Ectodermal cell (in vitro differentiated cells): ENCODE data around the gene CKMT2.

Experiments
- H3K27ac ChIP-seq: 2 replicates; pipeline ENCODE4 v1.7.0; 2013; ENCODE audit warnings: mild to moderate bottlenecking, low read depth, low read length; ENCODE audit not compliant: insufficient read depth, poor library complexity, severe bottlenecking
- H3K27me3 ChIP-seq: 2 replicates; pipeline ENCODE4 v1.7.0; 2013; ENCODE audit warnings: mild to moderate bottlenecking, low read length; ENCODE audit not compliant: insufficient read depth, control insufficient read depth, poor library complexity, severe bottlenecking
- H3K36me3 ChIP-seq: one replicate; pipeline ENCODE4 v1.7.0; 2013; ENCODE audit warnings: low read length; ENCODE audit not compliant: control insufficient read depth, insufficient read depth
- H3K4me1 ChIP-seq: one replicate; pipeline ENCODE4 v1.7.0; 2013; ENCODE audit warnings: low read length; ENCODE audit not compliant: control insufficient read depth, insufficient read depth
- H3K4me3 ChIP-seq: 2 replicates; pipeline ENCODE4 v1.7.0; 2013; ENCODE audit warnings: low read depth, low read length, control low read depth; ENCODE audit not compliant: insufficient read depth
- H3K9me3 ChIP-seq: 2 replicates; pipeline ENCODE4 v1.7.0; 2013; ENCODE audit warnings: mild to moderate bottlenecking, low read length, moderate library complexity; ENCODE audit not compliant: control insufficient read depth
- WGBS, 2 experiments: methylation state at CpG; one replicate each; pipeline ENCODE4 v1.1.7; 2013; ENCODE audit warnings: missing lambda C conversion rate in 2 of 2; 5-methylcytosine and 5-hydroxymethylcytosine counted together

The CKMT2 gene

GRCh38 chr5:81297531-81297930 lies 64.4 kb downstream of the CKMT2 start:
- H3K4me1 ChIP-seq, result peaks cover 2% of the 10 kb centered on the region
- no peak overlapping the region for H3K27ac ChIP-seq
- H3K27me3 ChIP-seq, result no peaks in the 10 kb centered on the region
- H3K9me3 ChIP-seq, result peaks cover 3% of the 10 kb centered on the region
- H3K36me3 ChIP-seq, result no peaks in the 10 kb centered on the region
- WGBS, 2 experiments, result 92 to 100% methylated on average over 3 to 4 of the region's 4 CpGs
- H3K4me3 ChIP-seq, result no peak overlapping the region

- Histone ChIP-seq H3K4me1 (peaks cover 4% of the 10 kb centered on the region), H3K9me3 (no peaks in the 10 kb centered on the region), H3K27ac (peak overlapping the region; percentile 87), H3K27me3 (no peaks in the 10 kb centered on the region), H3K36me3 (peaks cover 3% of the 10 kb centered on the region), H3K4me3 (peak overlapping the region; percentile 93)
- WGBS, 2 experiments, result 0 to 2% methylated on average over 2 of the region's 2 CpGs
Observed at GRCh38 chr5:81300921-81301270, 67.8 kb downstream of the CKMT2 start.

- Histone ChIP-seq H3K27ac (peak within 1 kb of the TSS; percentile 87), H3K4me3 (peak within 1 kb of the TSS; percentile 93), H3K36me3 (peaks cover 3% of the 10 kb centered on the region), H3K27me3 (no peaks in the 10 kb centered on the region), H3K9me3 (no peaks in the 10 kb centered on the region), H3K4me1 (peaks cover 4% of the 10 kb centered on the region)
- 0% methylated on average over 54 of the region's 54 CpGs for WGBS, 2 experiments
Observed at GRCh38 chr5:81301271-81302015, 68.3 kb downstream of the CKMT2 start, which contains the start of gene ZCCHC9. ZCCHC9 (plus strand) TSS chr5:81301587; CDS start chr5:81304758, 3,171 bp downstream.

GRCh38 chr5:81302596-81302995 lies 69.5 kb downstream of the CKMT2 start:
- Histone ChIP-seq H3K4me3 (peak overlapping the region; percentile 93), H3K27ac (no peak overlapping the region), H3K36me3 (peaks cover 3% of the 10 kb centered on the region), H3K4me1 (peaks cover 4% of the 10 kb centered on the region), H3K27me3 (no peaks in the 10 kb centered on the region), H3K9me3 (no peaks in the 10 kb centered on the region)
- WGBS, 2 experiments, result 90 to 96% methylated on average over 4 of the region's 5 CpGs

- Histone ChIP-seq H3K27me3 (no peaks in the 10 kb centered on the region), H3K4me1 (peaks cover 4% of the 10 kb centered on the region), H3K4me3 (no peak overlapping the region), H3K27ac (no peak overlapping the region), H3K9me3 (no peaks in the 10 kb centered on the region), H3K36me3 (peaks cover 3% of the 10 kb centered on the region)
- 100% methylated on average over 1 of the region's 1 CpG for WGBS, 2 experiments
Observed at GRCh38 chr5:81303563-81303962, 70.4 kb downstream of the CKMT2 start.

GRCh38 chr5:81305785-81306184 lies 72.7 kb downstream of the CKMT2 start:
- peaks cover 4% of the 10 kb centered on the region for H3K36me3 ChIP-seq
- H3K4me1 ChIP-seq, result peaks cover 4% of the 10 kb centered on the region
- H3K9me3 ChIP-seq, result no peaks in the 10 kb centered on the region

GRCh38 chr5:81308836-81309235 lies 75.7 kb downstream of the CKMT2 start:
- Histone ChIP-seq H3K27me3 (no peaks in the 10 kb centered on the region), H3K36me3 (peaks cover 6% of the 10 kb centered on the region), H3K9me3 (no peaks in the 10 kb centered on the region), H3K4me3 (no peak overlapping the region), H3K4me1 (no peaks in the 10 kb centered on the region), H3K27ac (no peak overlapping the region)
- 98 to 100% methylated on average over 2 of the region's 2 CpGs for WGBS, 2 experiments

More at GRCh38 chr5:81305785-81306184, 72.7 kb downstream of the CKMT2 start:
- Histone ChIP-seq H3K4me3 (no peak overlapping the region), H3K27me3 (no peaks in the 10 kb centered on the region), H3K27ac (no peak overlapping the region)

GRCh38 chr5:81310402-81311063 lies 77.4 kb downstream of the CKMT2 start:
- no peaks in the 10 kb centered on the region for H3K4me1 ChIP-seq
- no peak overlapping the region for H3K27ac ChIP-seq
- 100% methylated on average over 1 of the region's 1 CpG for WGBS, 2 experiments
- H3K27me3 ChIP-seq, result no peaks in the 10 kb centered on the region
- H3K36me3 ChIP-seq, result peaks cover 3% of the 10 kb centered on the region
- no peaks in the 10 kb centered on the region for H3K9me3 ChIP-seq
- H3K4me3 ChIP-seq, result no peak overlapping the region

- Histone ChIP-seq H3K27ac (no peak overlapping the region), H3K27me3 (no peaks in the 10 kb centered on the region), H3K36me3 (peaks cover 3% of the 10 kb centered on the region), H3K4me3 (no peak overlapping the region), H3K9me3 (no peaks in the 10 kb centered on the region), H3K4me1 (no peaks in the 10 kb centered on the region)
Observed at GRCh38 chr5:81313278-81313677, 80.2 kb downstream of the CKMT2 start.

- no peak overlapping the region for H3K4me3 ChIP-seq
- no peaks in the 10 kb centered on the region for H3K9me3 ChIP-seq
- H3K27me3 ChIP-seq, result no peaks in the 10 kb centered on the region
- no peak overlapping the region for H3K27ac ChIP-seq
- H3K4me1 ChIP-seq, result no peaks in the 10 kb centered on the region
- H3K36me3 ChIP-seq, result peaks cover 3% of the 10 kb centered on the region
- 98 to 100% methylated on average over 3 of the region's 3 CpGs for WGBS, 2 experiments
Observed at GRCh38 chr5:81313686-81314085, 80.6 kb downstream of the CKMT2 start.
